PC-3 (cell line): ENCODE data around the gene BLMH.

ENCODE experiments used
- CTCF ChIP-seq: fragments of 300-600 bp; sonication (generic); conservative IDR thresholded peaks from 2 replicates; pipeline ENCODE4 v1.5.1; 2017; ENCODE audit warnings: antibody characterized with exemption, low read depth, mild to moderate bottlenecking, low read length
- EZH2 ChIP-seq: fragments of 300-600 bp; sonication (generic); IDR thresholded peaks from one replicate; pipeline ENCODE4 v1.6.1; 2017; ENCODE audit warnings: antibody characterized with exemption, mild to moderate bottlenecking, low read length; ENCODE audit not compliant: unreplicated experiment
- EZH2phosphoT487 ChIP-seq: fragments of 300-600 bp; sonication (generic); IDR thresholded peaks from 2 replicates; pipeline ENCODE4 v1.6.1; 2018; ENCODE audit warnings: mild to moderate bottlenecking, antibody characterized with exemption, low read length, borderline replicate concordance

GRCh38 chr17:30241051-30241450 is 50.7 kb downstream of the BLMH start:
- no peak for TF ChIP-seq CTCF
- TF ChIP-seq EZH2phosphoT487 = no peak
- no peak for TF ChIP-seq EZH2
